ENCODE measurements around the gene SLC4A5. TPM values are rescaled to one million over a fixed set of nuclear protein-coding genes. Genes with fewer than 3 reads are reported as not detected.
A peak's percentile ranks its signal among the peaks of the same experiment; 100 is the strongest.
"Not testable (repeated sequence)": the region's sequence is repeated elsewhere in the genome, so short reads cannot be mapped to it uniquely, and the experiment has no call there.

SLC4A5 gene
- total RNA-seq, 1 donor from 2014 or later: 8.2 TPM

- no peak overlapping the region for H3K27ac Mint-ChIP-seq (ENCODE audit: unreplicated experiment)
- no peaks in the 10 kb centered on the region for H3K36me3 Mint-ChIP-seq (ENCODE audit: unreplicated experiment)
- peaks cover 1% of the 10 kb centered on the region for H3K9me3 Mint-ChIP-seq (ENCODE audit: unreplicated experiment)
- TF ChIP-seq CTCF (IDR thresholded peaks at IDR 0.05; ENCODE audit: partially characterized antibody, unreplicated experiment): no peak
- peaks cover 3% of the 10 kb centered on the region for H3K4me1 Mint-ChIP-seq (ENCODE audit: low read depth, unreplicated experiment)
- no peak for DNase-seq
- no peak overlapping the region for H3K4me3 Mint-ChIP-seq (ENCODE audit: unreplicated experiment)
- H3K27me3 Mint-ChIP-seq (ENCODE audit: unreplicated experiment): no peaks in the 10 kb centered on the region
Measured at GRCh38 chr2:74219846-74220486, 123.2 kb downstream of the SLC4A5 start.

- TF ChIP-seq CTCF (IDR thresholded peaks at IDR 0.05; ENCODE audit: partially characterized antibody, unreplicated experiment): no peak
- Mint-ChIP-seq H3K4me1 (ENCODE audit: low read depth, unreplicated experiment) (no peaks in the 10 kb centered on the region), H3K27ac (ENCODE audit: unreplicated experiment) (no peak overlapping the region), H3K27me3 (ENCODE audit: unreplicated experiment) (no peaks in the 10 kb centered on the region), H3K36me3 (ENCODE audit: unreplicated experiment) (peaks cover 1% of the 10 kb centered on the region), H3K9me3 (ENCODE audit: unreplicated experiment) (no peaks in the 10 kb centered on the region), H3K4me3 (ENCODE audit: unreplicated experiment) (no peak overlapping the region)
- DNase-seq: no peak
Measured at GRCh38 chr2:74216642-74217041, 126.6 kb downstream of the SLC4A5 start.

- not testable (repeated sequence) for H3K36me3 Mint-ChIP-seq (ENCODE audit: unreplicated experiment); H3K4me1 Mint-ChIP-seq (ENCODE audit: low read depth, unreplicated experiment); H3K9me3 Mint-ChIP-seq (ENCODE audit: unreplicated experiment); DNase-seq; H3K27me3 Mint-ChIP-seq (ENCODE audit: unreplicated experiment); H3K4me3 Mint-ChIP-seq (ENCODE audit: unreplicated experiment); H3K27ac Mint-ChIP-seq (ENCODE audit: unreplicated experiment)
Measured at GRCh38 chr2:74215771-74216170, 127.4 kb downstream of the SLC4A5 start.

GRCh38 chr2:74212702-74213410, 130.4 kb downstream of the SLC4A5 start:
- no peak for DNase-seq
- Mint-ChIP-seq H3K27ac (ENCODE audit: unreplicated experiment) (no peak overlapping the region), H3K36me3 (ENCODE audit: unreplicated experiment) (peaks cover 4% of the 10 kb centered on the region), H3K4me1 (ENCODE audit: low read depth, unreplicated experiment) (no peaks in the 10 kb centered on the region), H3K9me3 (ENCODE audit: unreplicated experiment) (no peaks in the 10 kb centered on the region), H3K4me3 (ENCODE audit: unreplicated experiment) (no peak overlapping the region), H3K27me3 (ENCODE audit: unreplicated experiment) (peaks cover 1% of the 10 kb centered on the region)
- TF ChIP-seq CTCF (IDR thresholded peaks at IDR 0.05; ENCODE audit: partially characterized antibody, unreplicated experiment): no peak

DNA sequence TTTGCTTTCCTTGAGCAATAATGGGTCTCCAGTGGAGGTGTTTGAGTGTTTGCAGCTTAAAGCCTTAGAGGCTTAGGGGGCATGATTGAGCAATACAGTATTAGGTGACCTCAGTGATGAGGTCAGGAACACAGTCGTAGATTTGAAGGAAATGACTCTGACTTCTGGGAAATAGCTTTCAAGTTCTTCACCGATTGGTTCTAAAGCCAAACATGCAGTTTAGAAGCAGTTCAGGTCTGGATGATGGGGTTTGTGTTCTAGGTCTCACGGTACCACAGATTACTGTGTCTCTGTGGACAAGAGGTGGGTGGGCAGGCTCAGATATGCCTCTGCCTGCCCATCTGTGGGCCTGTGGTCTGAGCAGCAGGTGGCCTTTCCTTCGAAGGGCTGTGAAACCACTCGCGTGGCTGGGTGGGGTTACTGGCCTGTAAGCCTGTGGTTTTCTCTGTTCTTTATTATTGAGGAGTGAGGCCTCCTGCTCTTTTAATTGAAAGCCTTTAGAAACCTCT, 137.0 kb downstream of the SLC4A5 start:
- no peaks in the 10 kb centered on the region for H3K9me3 Mint-ChIP-seq (ENCODE audit: unreplicated experiment)
- no peak overlapping the region for H3K4me3 Mint-ChIP-seq (ENCODE audit: unreplicated experiment)
- TF ChIP-seq CTCF (IDR thresholded peaks at IDR 0.05; ENCODE audit: partially characterized antibody, unreplicated experiment): no peak
- DNase-seq: peak; percentile 35
- peak overlapping the region; percentile 76 for H3K27ac Mint-ChIP-seq (ENCODE audit: unreplicated experiment)
- H3K27me3 Mint-ChIP-seq (ENCODE audit: unreplicated experiment): peaks cover 5% of the 10 kb centered on the region
- no peaks in the 10 kb centered on the region for H3K36me3 Mint-ChIP-seq (ENCODE audit: unreplicated experiment)
- H3K4me1 Mint-ChIP-seq (ENCODE audit: low read depth, unreplicated experiment): peaks cover 14% of the 10 kb centered on the region

All from glutamatergic neuron (in vitro differentiated cells).